GM18508 (cell line): ENCODE measurements around the gene FBXL15.
A peak's percentile ranks its signal among the peaks of the same experiment; 100 is the strongest.

Experiments used
- ATAC-seq: cut with Tn5 transposase; IDR thresholded peaks from one replicate; pipeline ENCODE4 v1.9.1; 2021; ENCODE audit warnings: moderate number of reproducible peaks; ENCODE audit not compliant: insufficient read depth, unreplicated experiment

FBXL15 gene

GRCh38 chr10:102424916-102425315 is 4.3 kb downstream of the FBXL15 start:
- ATAC-seq: no peak

- ATAC-seq: no peak
Observed at GRCh38 chr10:102425444-102425843, 4.8 kb downstream of the FBXL15 start.

GRCh38 chr10:102426803-102427287 is 6.2 kb downstream of the FBXL15 start:
- no peak for ATAC-seq

GRCh38 chr10:102429468-102429867 is 8.8 kb downstream of the FBXL15 start:
- ATAC-seq: no peak

GRCh38 chr10:102431452-102432124 is 11.0 kb downstream of the FBXL15 start:
- no peak for ATAC-seq

GRCh38 chr10:102432162-102432950 is 11.7 kb downstream of the FBXL15 start, which contains the start of gene CUEDC2:
TSS of gene CUEDC2 (minus strand) at chr10:102432574. CDS start at chr10:102425188, 7,386 bp downstream.
- ATAC-seq: peak; percentile 86

GRCh38 chr10:102433619-102434046 is 13.0 kb downstream of the FBXL15 start:
- ATAC-seq: no peak

GRCh38 chr10:102434394-102435132 is 13.9 kb downstream of the FBXL15 start:
- ATAC-seq: no peak

GRCh38 chr10:102435133-102435497 is 14.5 kb downstream of the FBXL15 start:
- ATAC-seq: no peak

GRCh38 chr10:102435529-102436233 is 15.0 kb downstream of the FBXL15 start:
- ATAC-seq: no peak

- no peak for ATAC-seq
Observed at GRCh38 chr10:102436312-102436711, 15.7 kb downstream of the FBXL15 start.

- ATAC-seq: no peak
Observed at GRCh38 chr10:102437515-102437914, 16.9 kb downstream of the FBXL15 start.

GRCh38 chr10:102438374-102438773 is 17.7 kb downstream of the FBXL15 start:
- no peak for ATAC-seq

GRCh38 chr10:102444851-102445250 is 24.2 kb downstream of the FBXL15 start:
- no peak for ATAC-seq

- ATAC-seq: no peak
Observed at GRCh38 chr10:102449321-102450123, 28.9 kb downstream of the FBXL15 start.

- no peak for ATAC-seq
Observed at GRCh38 chr10:102450124-102450373, 29.4 kb downstream of the FBXL15 start.

- no peak for ATAC-seq
Observed at GRCh38 chr10:102450374-102451104, 29.9 kb downstream of the FBXL15 start.

GRCh38 chr10:102451105-102451969 is 30.7 kb downstream of the FBXL15 start, which contains the start of gene C10orf95:
TSS of gene C10orf95 (minus strand) at chr10:102451543. CDS start at chr10:102451093, 450 bp downstream.
- no peak for ATAC-seq
